Activated CD8-positive, alpha-beta memory T cell treated with anti-CD3 and anti-CD28 coated beads, Interleukin-2, amount 50 U/mL, for 4 hours (primary cell): Measurements from ENCODE around the gene TBCE.
"Not testable (repeated sequence)": the region's sequence is repeated elsewhere in the genome, so short reads cannot be mapped to it uniquely, and the experiment has no call there.

Experiments used
- DNase-seq: peaks from one replicate; pipeline ENCODE4 v3.0.0-alpha.2; 2020

The TBCE gene

GRCh38 chr1:235457856-235458255 is 90.6 kb downstream of the TBCE start:
- DNase-seq = not testable (repeated sequence)

- DNase-seq = no peak
These were observed 93.5 kb downstream of the TBCE start for GRCh38 chr1:235460770-235461169.

- no peak for DNase-seq
These were observed 94.7 kb downstream of the TBCE start for GRCh38 chr1:235461954-235462353.

- not testable (repeated sequence) for DNase-seq
These were observed 95.6 kb downstream of the TBCE start for GRCh38 chr1:235462832-235463231.

- DNase-seq = no peak
These were observed 97.8 kb downstream of the TBCE start for GRCh38 chr1:235465066-235465465.

GRCh38 chr1:235468004-235468403 is 100.8 kb downstream of the TBCE start:
- no peak for DNase-seq

GRCh38 chr1:235468970-235469369 is 101.7 kb downstream of the TBCE start:
- no peak for DNase-seq

GRCh38 chr1:235469897-235470296 is 102.7 kb downstream of the TBCE start:
- not testable (repeated sequence) for DNase-seq

- DNase-seq = no peak
These were observed 103.7 kb downstream of the TBCE start for GRCh38 chr1:235470741-235471439.

- DNase-seq = no peak
These were observed 106.6 kb downstream of the TBCE start for GRCh38 chr1:235473806-235474205.

GRCh38 chr1:235483090-235483489 is 115.9 kb downstream of the TBCE start:
- no peak for DNase-seq

- no peak for DNase-seq
These were observed 118.3 kb downstream of the TBCE start for GRCh38 chr1:235485558-235485957.

GRCh38 chr1:235486321-235486720 is 119.1 kb downstream of the TBCE start:
- no peak for DNase-seq

GRCh38 chr1:235491644-235492043 is 124.4 kb downstream of the TBCE start:
- DNase-seq = no peak

- no peak for DNase-seq
These were observed 127.3 kb downstream of the TBCE start for GRCh38 chr1:235494531-235494930.

- DNase-seq = no peak
These were observed 127.8 kb downstream of the TBCE start for GRCh38 chr1:235495030-235495429.

- DNase-seq = no peak
These were observed 128.3 kb downstream of the TBCE start for GRCh38 chr1:235495551-235495950.

GRCh38 chr1:235500971-235501540 is 133.8 kb downstream of the TBCE start:
- no peak for DNase-seq
